HepG2 (cell line): ENCODE data around the gene TNFAIP3. TPM values are rescaled to one million over a fixed set of nuclear protein-coding genes. Genes with fewer than 3 reads are reported as not detected.

ENCODE experiments used
- ATAC-seq: fragments of 200-7000 bp; cut with Tn5 transposase; 3 replicates; pipeline ENCODE4 v1.9.1; 2020; ENCODE audit warnings: mild to moderate bottlenecking, moderate library complexity
- BruUV-seq: library from RNA; stranded (reverse); fragments of 400-500 nt; replicated peaks from 2 replicates; lab custom pipeline; 2021; lab: Mats Ljungman, UMichigan
- CTCF ChIA-PET: fragments of 300-600 bp; formaldehyde crosslinking; extraction: SDS; loops from one replicate; lab custom pipeline; 2021; ENCODE audit warnings: low total read pairs, inconsistent platforms, low intra/inter-chr PET ratio; lab: Yijun Ruan, JAX
- POLR2A ChIA-PET: fragments of 350-600 bp; sonication (Branson Sonifier 250); formaldehyde crosslinking; loops from one replicate; lab custom pipeline; 2020; ENCODE audit warnings: antibody characterized with exemption, inconsistent platforms; lab: Yijun Ruan, JAX
- DNase-seq: peaks from one replicate; pipeline ENCODE4 v3.0.0-alpha.2; 2015; ENCODE audit warnings: low spot score
- FAIRE-seq: peaks from 3 replicates; lab custom pipeline; 2011; peaks lifted over from hg19 to GRCh38; lab: Jason Lieb, UNC
- H2AFZ ChIP-seq: one replicate; pipeline ENCODE4 v1.6.1; 2011; ENCODE audit warnings: low read length, inconsistent platforms
- H3K27ac ChIP-seq: fragments of 300-600 bp; 3 replicates; pipeline ENCODE4 v1.8.0; 2011; ENCODE audit warnings: mixed run types, mild to moderate bottlenecking, mixed read lengths, low read length, inconsistent platforms; ENCODE audit not compliant: insufficient read depth; ENCODE audit errors: extremely low read length
- H3K27me3 ChIP-seq, 2 experiments: fragments of 200-600 bp in 1 of 2; 2 replicates in 1 of 2; 3 replicates in 1 of 2; pipeline versions ENCODE4 v1.6.0 to v1.8.0; 2011; ENCODE audit warnings: low read length in 2 of 2, mild to moderate bottlenecking in 2 of 2, moderate library complexity in 2 of 2, inconsistent platforms in 1 of 2; ENCODE audit not compliant: insufficient read depth in 2 of 2, control insufficient read depth in 1 of 2
- H3K36me3 ChIP-seq, 2 experiments: fragments of 200-600 bp in 1 of 2; replicated peaks in 1 of 2; 2 replicates in 1 of 2; 3 replicates in 1 of 2; pipeline versions ENCODE4 v1.5.1 to v1.8.0; 2011; ENCODE audit warnings: low read length in 2 of 2, inconsistent platforms in 1 of 2; ENCODE audit not compliant: insufficient read depth in 2 of 2, control insufficient read depth in 1 of 2
- H3K4me1 ChIP-seq: 2 replicates; pipeline ENCODE4 v1.5.1; 2012; ENCODE audit warnings: low read length, inconsistent platforms; ENCODE audit not compliant: insufficient read depth
- H3K4me2 ChIP-seq: 2 replicates; pipeline ENCODE4 v1.6.0; 2011; ENCODE audit warnings: low read depth, low read length, inconsistent platforms
- H3K4me3 ChIP-seq, 3 experiments: fragments of 200-600 bp in 1 of 3; sonication (generic), shearing (Covaris generic) in 1 of 3; replicated peaks in 1 of 3; 2 replicates each; pipeline ENCODE4 v1.5.1; 2011 to 2016; ENCODE audit warnings: low read length in 3 of 3, inconsistent platforms in 2 of 3, low read depth in 2 of 3, mild to moderate bottlenecking in 2 of 3, control low read depth in 1 of 3, mixed read lengths in 1 of 3; ENCODE audit not compliant: insufficient read depth in 1 of 3
- H3K79me2 ChIP-seq: one replicate; pipeline ENCODE4 v1.6.1; 2011; ENCODE audit warnings: low read length, inconsistent platforms; ENCODE audit not compliant: insufficient read depth
- H3K9ac ChIP-seq: 2 replicates; pipeline ENCODE4 v1.6.0; 2011; ENCODE audit warnings: mild to moderate bottlenecking, low read depth, low read length, inconsistent platforms; ENCODE audit not compliant: insufficient read depth
- H3K9me3 ChIP-seq: 2 replicates; pipeline ENCODE4 v1.5.1; 2012; ENCODE audit warnings: mild to moderate bottlenecking, low read length
- H4K20me1 ChIP-seq: 2 replicates; pipeline ENCODE4 v1.6.0; 2011; ENCODE audit warnings: inconsistent platforms, mild to moderate bottlenecking, low read length, moderate library complexity; ENCODE audit not compliant: insufficient read depth
- MAF1 ChIP-seq: sonication (generic); formaldehyde crosslinking; IDR thresholded peaks from 2 replicates; pipeline ENCODE4 v1.5.0; 2020; ENCODE audit warnings: missing genetic modification reagents, borderline replicate concordance
- RFXANK ChIP-seq: IDR thresholded peaks from 2 replicates; pipeline ENCODE4 v1.6.1; 2016
- ZFP62 ChIP-seq: sonication (generic); formaldehyde crosslinking; IDR thresholded peaks from 2 replicates; pipeline ENCODE4 v1.4.0; 2020; ENCODE audit warnings: missing genetic modification reagents
- ZNF430 ChIP-seq: sonication (generic); formaldehyde crosslinking; IDR thresholded peaks from 2 replicates; pipeline ENCODE4 v1.9.0; 2021; ENCODE audit warnings: mild to moderate bottlenecking, missing genetic modification reagents
- ZNF629 ChIP-seq: sonication (generic); formaldehyde crosslinking; conservative IDR thresholded peaks from 2 replicates; pipeline ENCODE4 v1.5.0; 2020; ENCODE audit warnings: missing genetic modification reagents
- WGBS: methylation state at CpG from one replicate; pipeline ENCODE4 v1.1.6; 2017; ENCODE audit warnings: low lambda C conversion rate; 5-methylcytosine and 5-hydroxymethylcytosine counted together
- in situ Hi-C: cut with HindIII; loops from 2 replicates; pipeline ENCODE4 v1.10.0; 2017; ENCODE audit warnings: low pct_unique_long_range_greater_than_20kb; ENCODE audit not compliant: extremely low pct_ligation_motif_present
- intact Hi-C: fragments of 100-400 bp; cut with micrococcal nuclease; formaldehyde crosslinking; loops from one replicate; pipeline ENCODE4 v1.10.0; 2022; ENCODE audit not compliant: unreplicated experiment
- polyA plus RNA-seq, 8 experiments: library from polyadenylated mRNA; depleted of rRNA in 3 of 8; stranded (reverse) in 7 of 8; unstranded in 1 of 8; fragments of >200 nt; fragmentation: Illumina TruSeq in 4 of 8; extraction: Trizol in 4 of 8; gene quantifications; 2 replicates each; pipeline versions ENCODE4 v1.2.1 to v1.2.3, GENCODE V29; 2011 to 2016; ENCODE audit warnings: low read depth in 4 of 8, missing spikeins in 1 of 8, mixed read lengths in 1 of 8; ENCODE audit not compliant: insufficient read depth in 1 of 8
- total RNA-seq, 5 experiments: library from RNA; depleted of rRNA; stranded (reverse); fragments of >200 nt; fragmentation: Illumina TruSeq; extraction: Trizol; gene quantifications; 2 replicates each; pipeline ENCODE4 v1.2.3, GENCODE V29; 2016; ENCODE audit warnings: low read depth in 1 of 5
- TF ChIP-seq, protein P1 (sequence below): sonication (generic); formaldehyde crosslinking; IDR thresholded peaks from 2 replicates; pipeline ENCODE4 v1.4.0; 2020; ENCODE audit warnings: missing genetic modification reagents
- TF ChIP-seq, protein P2 (sequence below): sonication (generic); formaldehyde crosslinking; IDR thresholded peaks from 2 replicates; pipeline ENCODE4 v1.4.0; 2020; ENCODE audit warnings: mild to moderate bottlenecking, missing genetic modification reagents

Gene TNFAIP3
- total and polyA plus RNA-seq, 2 of the 13 experiments (the other 11 are each of a cell fraction or from before 2014, with no cell fraction given): 28.2 to 47.1 TPM

GRCh38 chr6:137849981-137850714, 16.9 kb upstream of the TNFAIP3 start:
- H3K4me2 ChIP-seq: no peak overlapping the region
- ChIA-PET CTCF (no interaction called here), POLR2A (no interaction called here)
- H3K9me3 ChIP-seq: no peaks in the 10 kb centered on the region
- intact Hi-C loops: no loop called here
- no peak overlapping the region for H2AFZ ChIP-seq
- peaks cover 47% of the 10 kb centered on the region for H3K4me1 ChIP-seq
- H4K20me1 ChIP-seq: no peaks in the 10 kb centered on the region
- no peaks in the 10 kb centered on the region for H3K27me3 ChIP-seq
- ATAC-seq (no peak), FAIRE-seq (no peak), DNase-seq (no peak)
- no peak overlapping the region for H3K4me3 ChIP-seq
- TF ChIP-seq ZNF629 (CRISPR knock-in tag) (peak; percentile 77), ZNF430 (CRISPR knock-in tag) (no peak)
- H3K79me2 ChIP-seq: no peaks in the 10 kb centered on the region
- no peak overlapping the region for H3K9ac ChIP-seq
- H3K27ac ChIP-seq: no peak overlapping the region
- H3K36me3 ChIP-seq: no peaks in the 10 kb centered on the region
- BruUV-seq: no TSS peak
- WGBS: 92% methylated on average over 5 of the region's 5 CpGs
- in situ Hi-C loops: no loop called here

- ChIA-PET CTCF (no interaction called here), POLR2A (no interaction called here)
- Histone ChIP-seq H3K4me2 (no peak overlapping the region), H2AFZ (no peak overlapping the region), H3K4me3 (no peak overlapping the region), H3K9ac (no peak overlapping the region), H3K36me3 (no peaks in the 10 kb centered on the region), H3K4me1 (peaks cover 38% of the 10 kb centered on the region), H3K79me2 (no peaks in the 10 kb centered on the region), H3K9me3 (no peaks in the 10 kb centered on the region), H3K27ac (no peak overlapping the region), H3K27me3 (no peaks in the 10 kb centered on the region), H4K20me1 (no peaks in the 10 kb centered on the region)
- in situ Hi-C loops: no loop called here
- no peak for FAIRE-seq
- intact Hi-C loops: no loop called here
- ATAC-seq: no peak
- 79% methylated on average over 4 of the region's 4 CpGs for WGBS
- no TSS peak for BruUV-seq
- no peak for DNase-seq
- TF ChIP-seq, protein P1, sequence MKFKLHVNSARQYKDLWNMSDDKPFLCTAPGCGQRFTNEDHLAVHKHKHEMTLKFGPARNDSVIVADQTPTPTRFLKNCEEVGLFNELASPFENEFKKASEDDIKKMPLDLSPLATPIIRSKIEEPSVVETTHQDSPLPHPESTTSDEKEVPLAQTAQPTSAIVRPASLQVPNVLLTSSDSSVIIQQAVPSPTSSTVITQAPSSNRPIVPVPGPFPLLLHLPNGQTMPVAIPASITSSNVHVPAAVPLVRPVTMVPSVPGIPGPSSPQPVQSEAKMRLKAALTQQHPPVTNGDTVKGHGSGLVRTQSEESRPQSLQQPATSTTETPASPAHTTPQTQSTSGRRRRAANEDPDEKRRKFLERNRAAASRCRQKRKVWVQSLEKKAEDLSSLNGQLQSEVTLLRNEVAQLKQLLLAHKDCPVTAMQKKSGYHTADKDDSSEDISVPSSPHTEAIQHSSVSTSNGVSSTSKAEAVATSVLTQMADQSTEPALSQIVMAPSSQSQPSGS (CRISPR knock-in tag): no peak
- TF ChIP-seq ZFP62 (CRISPR knock-in tag): no peak
- TF ChIP-seq MAF1 (CRISPR knock-in tag): no peak
- TF ChIP-seq, protein P2, sequence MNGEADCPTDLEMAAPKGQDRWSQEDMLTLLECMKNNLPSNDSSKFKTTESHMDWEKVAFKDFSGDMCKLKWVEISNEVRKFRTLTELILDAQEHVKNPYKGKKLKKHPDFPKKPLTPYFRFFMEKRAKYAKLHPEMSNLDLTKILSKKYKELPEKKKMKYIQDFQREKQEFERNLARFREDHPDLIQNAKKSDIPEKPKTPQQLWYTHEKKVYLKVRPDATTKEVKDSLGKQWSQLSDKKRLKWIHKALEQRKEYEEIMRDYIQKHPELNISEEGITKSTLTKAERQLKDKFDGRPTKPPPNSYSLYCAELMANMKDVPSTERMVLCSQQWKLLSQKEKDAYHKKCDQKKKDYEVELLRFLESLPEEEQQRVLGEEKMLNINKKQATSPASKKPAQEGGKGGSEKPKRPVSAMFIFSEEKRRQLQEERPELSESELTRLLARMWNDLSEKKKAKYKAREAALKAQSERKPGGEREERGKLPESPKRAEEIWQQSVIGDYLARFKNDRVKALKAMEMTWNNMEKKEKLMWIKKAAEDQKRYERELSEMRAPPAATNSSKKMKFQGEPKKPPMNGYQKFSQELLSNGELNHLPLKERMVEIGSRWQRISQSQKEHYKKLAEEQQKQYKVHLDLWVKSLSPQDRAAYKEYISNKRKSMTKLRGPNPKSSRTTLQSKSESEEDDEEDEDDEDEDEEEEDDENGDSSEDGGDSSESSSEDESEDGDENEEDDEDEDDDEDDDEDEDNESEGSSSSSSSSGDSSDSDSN (CRISPR knock-in tag): no peak
- TF ChIP-seq RFXANK (CRISPR knock-in tag): no peak
These were observed 16.1 kb upstream of the TNFAIP3 start for GRCh38 chr6:137850816-137851602.
